ENCODE results near the gene UBASH3B. TPM values are rescaled to one million over a fixed set of nuclear protein-coding genes. Genes with fewer than 3 reads are reported as not detected.
A peak's percentile ranks its signal among the peaks of the same experiment; 100 is the strongest.

UBASH3B gene
- total RNA-seq, 2 experiments from 2014 or later, result 54.7 to 73.0 TPM

GRCh38 chr11:122652495-122652894 lies 3.0 kb upstream of the UBASH3B start:
- no peak for TF ChIP-seq CTCF (conservative IDR thresholded peaks at IDR 0.05; ENCODE audit: low read length)
- no peak for TF ChIP-seq EZH2phosphoT487 (IDR thresholded peaks at IDR 0.05; ENCODE audit: borderline replicate concordance, low read depth, low read length)
- Histone ChIP-seq H4K20me1 (ENCODE audit: insufficient read depth, low read length) (no peaks in the 10 kb centered on the region), H3K36me3 (ENCODE audit: insufficient read depth, low read length) (no peaks in the 10 kb centered on the region), H3K9me2 (ENCODE audit: insufficient read depth, low read length) (no peaks in the 10 kb centered on the region), H3K4me3 (ENCODE audit: low read depth, low read length, poor library complexity, severe bottlenecking) (no peak overlapping the region), H3K9me3 (ENCODE audit: low read length) (no peaks in the 10 kb centered on the region), H3K4me1 (ENCODE audit: insufficient read depth, low read length, poor library complexity, severe bottlenecking) (peaks cover 21% of the 10 kb centered on the region), H3K79me2 (ENCODE audit: insufficient read depth, low read depth, low read length) (peaks cover 11% of the 10 kb centered on the region), H2AFZ (ENCODE audit: low read length) (no peak overlapping the region), H3K4me2 (ENCODE audit: low read length) (no peak overlapping the region), H3K27ac (ENCODE audit: low read depth, low read length, poor library complexity, severe bottlenecking) (no peak overlapping the region)
- intact Hi-C loops (cut with micrococcal nuclease; ENCODE audit: unreplicated experiment), result no loop called here
- ChIA-PET POLR2A (interaction anchor here (0.6 to 2.7 kb wide), 7 partner anchors 9 to 103 kb away, joined by 3 to 10 read pairs (median 3); no protein-coding TSS in a partner anchor), CTCF (ENCODE audit: unreplicated experiment) (interaction anchor here (0.5 to 0.9 kb wide), 2 partner anchors 43 to 858 kb away, joined by 3 read pairs; no protein-coding TSS in a partner anchor)
- no peak for DNase-seq (ENCODE audit: low spot score)
- no TSS peak for BruUV-seq (replicated peaks)

- Histone ChIP-seq H3K9me3 (ENCODE audit: low read length) (no peaks in the 10 kb centered on the region), H3K36me3 (ENCODE audit: insufficient read depth, low read length) (peaks cover 9% of the 10 kb centered on the region), H3K27ac (ENCODE audit: low read depth, low read length, poor library complexity, severe bottlenecking) (no peak overlapping the region), H3K79me2 (ENCODE audit: insufficient read depth, low read depth, low read length) (peaks cover 26% of the 10 kb centered on the region), H3K4me3 (ENCODE audit: low read depth, low read length, poor library complexity, severe bottlenecking) (no peak overlapping the region), H4K20me1 (ENCODE audit: insufficient read depth, low read length) (no peaks in the 10 kb centered on the region), H3K9me2 (ENCODE audit: insufficient read depth, low read length) (no peaks in the 10 kb centered on the region), H2AFZ (ENCODE audit: low read length) (no peak overlapping the region), H3K4me2 (ENCODE audit: low read length) (0 out of 2 replicates have a peak overlapping the region, but pooled peaks have one; percentile 71), H3K4me1 (ENCODE audit: insufficient read depth, low read length, poor library complexity, severe bottlenecking) (peaks cover 31% of the 10 kb centered on the region)
- no peak for DNase-seq (ENCODE audit: low spot score)
- CTCF ChIA-PET (ENCODE audit: unreplicated experiment), result no interaction called here
- POLR2A ChIA-PET, result interaction anchor here (0.5 to 1.4 kb wide), 5 partner anchors 8 to 102 kb away, joined by 3 to 10 read pairs (median 3); no protein-coding TSS in a partner anchor
- intact Hi-C loops (cut with micrococcal nuclease; ENCODE audit: unreplicated experiment), result no loop called here
- TF ChIP-seq CTCF (conservative IDR thresholded peaks at IDR 0.05; ENCODE audit: low read length) (no peak), EZH2phosphoT487 (IDR thresholded peaks at IDR 0.05; ENCODE audit: borderline replicate concordance, low read depth, low read length) (no peak)
- no TSS peak for BruUV-seq (replicated peaks)
Observed at GRCh38 chr11:122653916-122654585, 1.5 kb upstream of the UBASH3B start.

Data from OCI-LY7 (cell line).